GM12892 (cell line): Measurements from ENCODE around the gene IGSF21.
"Not testable (repeated sequence)": the region's sequence is repeated elsewhere in the genome, so short reads cannot be mapped to it uniquely, and the experiment has no call there.

Experiments
- DNase-seq: peaks from one replicate; pipeline ENCODE4 v3.0.0; 2011; ENCODE audit not compliant: insufficient read length
- FAIRE-seq: peaks from 2 replicates; lab custom pipeline; 2011; peaks lifted over from hg19 to GRCh38; lab: Jason Lieb, UNC
- POLR2A ChIP-seq: IDR thresholded peaks from 2 replicates; pipeline ENCODE4 v1.6.1; 2011; ENCODE audit warnings: low read depth, low read length, control low read depth
- POLR2AphosphoS5 ChIP-seq: IDR thresholded peaks from 2 replicates; pipeline ENCODE4 v1.6.1; 2011; ENCODE audit warnings: low read depth, low read length, control low read depth
- TAF1 ChIP-seq: IDR thresholded peaks from 2 replicates; pipeline ENCODE4 v1.6.1; 2011; ENCODE audit warnings: low read depth, mild to moderate bottlenecking, control low read depth, low read length, borderline replicate concordance

The IGSF21 gene

DNA sequence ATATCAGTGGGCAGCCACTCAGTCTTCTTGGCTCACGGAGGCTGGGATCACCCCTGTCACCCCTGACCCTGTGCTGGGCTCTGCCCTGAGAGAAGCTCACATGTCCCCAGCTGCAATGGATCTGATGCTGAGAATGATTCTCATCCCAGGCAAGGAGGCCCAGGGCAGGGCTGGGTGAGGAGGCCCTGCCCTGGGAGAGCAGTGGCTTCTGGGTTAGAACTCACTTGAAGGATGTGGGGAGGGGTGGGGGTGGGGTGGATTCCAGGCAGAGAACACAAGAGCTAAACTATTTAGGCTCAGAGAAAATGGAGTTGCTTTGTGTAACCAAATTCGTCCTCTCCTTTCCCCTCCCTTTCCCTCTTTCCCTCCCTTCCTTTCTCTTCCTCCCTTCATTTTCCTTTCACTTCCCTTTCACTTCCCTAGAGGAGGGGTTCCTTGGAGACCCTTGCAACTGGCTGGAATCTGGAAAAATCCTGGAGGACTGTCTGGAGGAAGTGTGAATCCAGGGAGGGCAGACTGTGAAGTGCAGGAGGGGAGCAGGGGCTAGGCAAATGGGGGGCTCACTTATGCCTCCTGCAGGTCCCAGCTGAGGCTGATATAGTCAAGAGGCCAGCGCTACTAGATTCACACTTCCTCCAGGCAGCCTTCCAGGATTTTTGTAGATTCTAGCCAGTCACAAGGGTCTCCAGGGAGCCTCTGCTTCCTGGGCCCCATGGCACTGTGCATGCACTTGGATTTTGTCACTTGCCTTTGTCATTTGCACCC lies 47.0 kb downstream of the IGSF21 start:
- TF ChIP-seq POLR2A (no peak), TAF1 (no peak), POLR2AphosphoS5 (no peak)
- DNase-seq (no peak), FAIRE-seq (no peak)

GRCh38 chr1:18155881-18156385 lies 48.3 kb downstream of the IGSF21 start:
- DNase-seq: no peak

GRCh38 chr1:18157352-18157751 lies 49.8 kb downstream of the IGSF21 start:
- TF ChIP-seq TAF1 (no peak), POLR2AphosphoS5 (no peak), POLR2A (no peak)
- DNase-seq: no peak
- FAIRE-seq: no peak

More at GRCh38 chr1:18155881-18156385, 48.3 kb downstream of the IGSF21 start:
- FAIRE-seq: no peak
- TF ChIP-seq POLR2AphosphoS5 (no peak), TAF1 (no peak), POLR2A (no peak)

GRCh38 chr1:18157968-18158367 lies 50.4 kb downstream of the IGSF21 start:
- FAIRE-seq: no peak
- TF ChIP-seq POLR2AphosphoS5 (no peak), TAF1 (no peak), POLR2A (no peak)
- DNase-seq: no peak

DNA sequence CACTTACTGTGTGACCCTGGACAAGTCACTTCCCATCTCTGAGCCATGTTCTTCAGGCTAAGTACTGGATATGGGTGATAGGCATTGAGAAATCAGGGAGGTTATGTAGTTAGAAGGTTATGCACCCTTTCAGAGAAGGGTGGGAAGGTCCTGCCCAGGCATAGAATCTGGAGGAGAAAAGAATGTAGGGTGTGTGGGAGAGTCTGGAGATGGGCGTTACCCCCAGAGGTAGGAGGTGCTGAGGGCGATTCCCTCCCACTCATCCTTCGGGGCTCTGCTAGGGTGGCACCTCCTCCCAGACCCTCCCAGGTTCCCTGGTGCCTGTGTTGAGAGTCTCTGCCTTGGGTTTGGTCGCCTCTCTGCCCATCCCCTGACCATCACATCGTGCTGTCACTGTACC lies 51.1 kb downstream of the IGSF21 start:
- DNase-seq: no peak
- FAIRE-seq: no peak
- TF ChIP-seq POLR2AphosphoS5: no peak
- TF ChIP-seq TAF1: no peak
- no peak for TF ChIP-seq POLR2A

DNA sequence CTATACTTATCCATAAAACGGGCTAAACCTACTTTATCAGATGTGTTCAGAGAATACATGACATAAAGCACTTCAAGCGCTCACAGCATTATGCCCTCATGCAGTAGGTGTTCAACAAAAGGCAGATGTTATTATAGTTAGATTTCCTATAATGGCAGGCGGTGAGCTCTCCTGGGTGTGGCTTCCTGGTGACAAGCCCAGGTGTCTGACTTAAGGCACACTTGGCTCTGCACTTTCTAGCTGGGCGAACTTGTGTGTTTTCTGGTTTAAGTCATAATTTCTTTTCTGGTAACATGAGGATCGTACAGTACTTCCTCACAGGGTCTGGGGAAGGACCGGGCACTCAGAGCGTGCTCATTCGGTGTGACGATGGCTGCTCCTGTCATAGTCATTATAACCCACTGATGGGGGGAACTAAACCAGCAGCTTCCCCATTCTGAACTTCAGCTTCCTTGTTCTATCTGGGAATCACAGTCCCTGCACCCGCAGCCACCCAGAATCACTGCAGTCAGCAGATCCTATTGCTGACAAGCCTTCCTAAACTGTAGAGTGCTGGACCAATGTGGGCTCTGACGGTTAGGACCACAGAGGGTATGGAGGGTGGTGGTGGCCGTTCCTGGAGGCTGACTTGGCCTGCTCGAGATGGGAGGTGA lies 52.8 kb downstream of the IGSF21 start:
- TF ChIP-seq POLR2AphosphoS5 (no peak), TAF1 (no peak), POLR2A (no peak)
- FAIRE-seq (no peak), DNase-seq (no peak)

- DNase-seq (no peak), FAIRE-seq (no peak)
- TF ChIP-seq POLR2AphosphoS5 (no peak), POLR2A (no peak), TAF1 (no peak)
Observed at GRCh38 chr1:18161690-18162089, 54.1 kb downstream of the IGSF21 start.

DNA sequence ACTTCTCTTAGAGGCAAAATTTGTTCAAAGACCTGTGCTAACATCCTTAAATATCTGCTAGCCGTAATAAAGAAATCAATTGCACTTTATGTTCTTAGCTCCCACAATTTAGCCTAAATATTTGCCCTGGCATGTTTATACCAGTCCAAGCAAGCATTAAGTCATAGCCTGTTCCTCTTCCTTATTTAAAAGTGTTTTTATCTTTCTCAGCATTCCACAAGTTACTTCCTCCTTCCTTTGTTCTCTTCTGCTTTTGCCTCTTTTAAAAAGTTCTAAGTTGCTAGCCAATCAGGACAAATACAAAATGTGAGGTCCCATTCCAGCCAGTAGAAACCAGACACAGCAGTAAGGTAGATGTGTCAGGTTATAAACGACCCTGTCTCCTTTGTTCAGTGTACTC lies 58.0 kb downstream of the IGSF21 start:
- DNase-seq: not testable (repeated sequence)

DNA sequence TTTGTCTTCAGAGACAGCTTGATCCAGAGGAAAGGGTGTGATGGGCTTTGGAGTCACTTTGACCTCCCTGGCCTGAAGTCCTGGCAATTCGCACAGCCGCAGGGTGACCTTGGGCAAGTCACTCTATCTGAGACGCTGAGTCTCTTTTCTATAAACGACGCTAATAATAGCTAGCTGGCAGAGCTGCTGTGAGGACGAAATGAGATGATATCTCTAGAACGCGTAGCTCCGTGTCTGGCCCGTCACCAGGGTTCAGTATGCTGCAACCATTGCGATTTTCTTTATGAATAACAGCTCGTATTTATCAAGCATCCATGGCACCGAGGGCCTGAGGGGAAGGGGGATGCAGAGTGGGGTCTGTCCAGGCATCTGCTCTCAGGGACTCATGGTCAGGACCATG lies 58.7 kb downstream of the IGSF21 start:
- no peak for FAIRE-seq
- no peak for DNase-seq
- TF ChIP-seq TAF1: no peak
- TF ChIP-seq POLR2A: no peak
- TF ChIP-seq POLR2AphosphoS5: no peak

More for the DNA sequence above, 58.0 kb downstream of the IGSF21 start:
- FAIRE-seq: not testable (repeated sequence)

- FAIRE-seq: no peak
- DNase-seq: no peak
- TF ChIP-seq TAF1: no peak
- TF ChIP-seq POLR2AphosphoS5: no peak
- TF ChIP-seq POLR2A: no peak
Observed at GRCh38 chr1:18166929-18167328, 59.3 kb downstream of the IGSF21 start.

DNA sequence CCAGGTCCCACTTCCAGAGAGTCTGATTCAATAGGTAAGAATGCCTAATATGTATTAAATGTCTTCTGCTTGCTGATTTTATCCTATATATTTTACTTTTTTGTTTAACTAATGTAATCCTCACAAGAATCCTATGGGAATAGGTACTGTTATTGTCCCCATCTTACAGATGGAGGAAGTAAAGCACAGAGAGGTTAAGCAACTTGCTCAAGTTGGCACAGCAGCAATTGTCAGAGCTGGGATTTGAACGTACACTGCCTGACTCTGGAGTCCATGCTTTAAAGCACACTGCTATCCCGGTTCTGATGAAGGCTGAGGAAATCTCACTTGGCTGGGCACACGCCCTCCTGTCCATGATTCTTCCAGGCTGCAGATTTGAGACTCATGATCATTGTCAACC lies 62.8 kb downstream of the IGSF21 start:
- DNase-seq: no peak
- no peak for FAIRE-seq
- TF ChIP-seq POLR2A (no peak), TAF1 (no peak), POLR2AphosphoS5 (no peak)

- DNase-seq (no peak), FAIRE-seq (no peak)
- TF ChIP-seq TAF1 (no peak), POLR2AphosphoS5 (no peak), POLR2A (no peak)
Observed at GRCh38 chr1:18174037-18174436, 66.4 kb downstream of the IGSF21 start.
